RCC 7860 (cell line): ENCODE results near the gene GRID2.

Source experiments
- DNase-seq: peaks from one replicate; pipeline ENCODE4 v3.0.0-alpha.2; 2015; ENCODE audit warnings: low spot score
- FAIRE-seq: peaks from 2 replicates; lab custom pipeline; 2012; peaks lifted over from hg19 to GRCh38; lab: Jason Lieb, UNC

Gene GRID2

GRCh38 chr4:92520563-92520962 lies 216.8 kb downstream of the GRID2 start:
- no peak for DNase-seq
- no peak for FAIRE-seq

DNA sequence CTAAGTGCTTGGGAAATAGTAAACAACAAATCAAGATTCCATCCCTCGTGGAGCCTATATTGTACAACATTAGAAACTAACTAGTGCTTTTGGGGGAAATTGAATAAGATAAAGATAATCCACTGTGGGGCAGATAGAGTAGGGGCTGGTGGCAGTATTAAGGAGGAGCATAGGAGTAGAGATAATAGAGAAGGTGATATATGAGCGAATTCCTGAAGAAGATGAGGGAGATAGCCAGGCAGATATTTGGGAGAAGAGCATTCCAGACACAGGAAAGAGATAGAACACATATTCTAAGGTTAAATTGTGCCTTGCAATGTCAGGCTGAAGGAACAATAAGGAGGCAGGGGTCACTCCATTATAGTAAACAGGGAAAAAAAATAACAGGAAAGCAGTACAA lies 218.2 kb downstream of the GRID2 start:
- DNase-seq (no peak), FAIRE-seq (no peak)

DNA sequence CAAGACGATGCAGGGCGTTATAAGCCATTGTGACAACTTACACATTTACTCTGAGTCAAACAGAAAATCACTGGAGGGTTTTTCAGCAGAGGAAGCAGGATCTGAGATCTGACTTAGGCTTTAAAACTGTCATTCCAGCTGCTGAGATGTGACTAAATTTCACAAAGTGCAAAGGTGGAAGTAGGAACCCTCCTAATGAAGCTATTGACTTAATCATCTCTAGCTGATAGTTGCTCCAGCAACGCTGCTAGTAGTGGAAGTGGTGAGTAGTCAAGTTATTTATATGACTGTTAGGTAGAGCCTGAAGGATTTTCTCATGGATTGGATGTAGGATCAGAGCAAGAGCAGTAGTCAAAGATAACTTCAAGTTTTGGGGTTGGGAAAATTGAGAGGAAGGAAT lies 218.6 kb downstream of the GRID2 start:
- DNase-seq (no peak), FAIRE-seq (no peak)

- DNase-seq (no peak), FAIRE-seq (no peak)
Observed at GRCh38 chr4:92524131-92524530, 220.4 kb downstream of the GRID2 start.

DNA sequence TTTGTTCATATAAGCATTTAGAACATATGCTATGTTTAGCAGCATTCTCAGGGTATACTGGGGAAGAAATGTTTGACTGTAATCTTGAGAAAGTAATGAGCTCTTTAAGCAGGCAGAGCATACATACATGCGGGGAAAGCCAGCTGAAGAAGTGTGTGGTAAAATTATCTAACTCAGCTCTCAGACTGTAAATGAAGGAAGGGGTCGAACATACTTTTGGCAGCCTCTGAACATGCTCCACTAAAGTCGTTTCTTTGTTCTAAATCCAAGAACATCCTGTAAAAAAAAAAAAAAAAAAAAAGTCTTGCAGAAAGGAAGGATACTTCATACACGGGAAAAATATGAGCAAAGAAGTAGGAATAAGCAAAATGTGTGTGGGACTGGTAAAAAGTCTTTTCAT lies 224.8 kb downstream of the GRID2 start:
- DNase-seq (no peak), FAIRE-seq (no peak)

DNA sequence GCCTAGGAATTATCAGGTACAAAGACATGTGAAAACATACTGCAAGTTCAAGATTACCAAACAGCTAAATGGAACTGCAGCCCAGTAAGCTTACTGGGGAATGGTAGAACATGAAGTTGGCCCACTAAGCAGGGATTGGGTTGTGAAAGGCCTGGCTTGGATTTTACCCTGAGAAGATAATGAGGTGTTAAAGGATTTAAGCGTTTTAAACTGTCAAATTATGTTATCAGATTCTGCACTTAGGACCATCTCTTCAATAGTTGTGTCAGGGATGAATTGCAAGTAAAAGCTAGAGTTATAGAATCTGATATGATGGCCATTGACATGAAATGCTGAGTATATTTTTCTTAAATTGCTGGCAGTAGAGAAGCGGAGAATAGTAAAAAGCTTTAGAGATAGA lies 225.7 kb downstream of the GRID2 start:
- no peak for FAIRE-seq
- DNase-seq: no peak

DNA sequence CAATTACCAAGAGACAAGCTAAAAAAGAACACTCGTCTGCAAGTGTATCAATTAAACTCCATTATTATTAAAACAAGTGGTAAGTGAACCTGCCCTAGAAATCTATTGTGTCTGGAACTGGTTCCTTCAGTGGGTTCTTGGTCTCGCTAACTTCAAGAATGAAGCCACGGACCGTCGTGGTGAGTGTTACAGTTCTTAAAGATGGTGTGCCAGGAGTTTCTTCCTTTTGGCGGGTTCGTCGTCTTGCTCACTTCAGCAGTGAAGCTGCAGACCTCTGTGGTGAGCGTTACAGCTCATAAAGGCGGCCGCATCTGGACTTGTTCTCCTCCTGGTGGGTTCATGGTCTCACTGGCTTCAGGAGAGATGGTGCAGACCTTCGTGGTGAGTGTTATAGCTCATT lies 231.8 kb downstream of the GRID2 start:
- DNase-seq: no peak
- no peak for FAIRE-seq

DNA sequence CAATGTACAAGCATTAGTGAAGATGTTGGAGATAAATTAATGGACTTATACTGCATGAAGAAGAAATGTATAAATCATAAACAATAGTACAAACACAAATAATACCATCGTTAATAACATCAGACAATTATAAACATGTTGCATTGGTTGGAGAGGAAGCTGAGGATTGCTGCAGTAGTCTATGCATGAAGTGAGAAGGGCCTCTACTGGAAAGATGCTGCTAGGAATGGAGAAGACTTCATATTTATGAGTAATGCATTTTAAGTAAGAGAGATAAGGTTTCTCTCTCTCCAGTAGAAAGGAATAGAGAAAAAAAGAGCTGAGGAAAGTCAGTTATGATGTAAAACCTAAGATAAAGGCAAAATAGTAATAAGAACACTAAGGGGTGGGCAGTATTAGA lies 247.8 kb downstream of the GRID2 start:
- FAIRE-seq: no peak
- DNase-seq: no peak

DNA sequence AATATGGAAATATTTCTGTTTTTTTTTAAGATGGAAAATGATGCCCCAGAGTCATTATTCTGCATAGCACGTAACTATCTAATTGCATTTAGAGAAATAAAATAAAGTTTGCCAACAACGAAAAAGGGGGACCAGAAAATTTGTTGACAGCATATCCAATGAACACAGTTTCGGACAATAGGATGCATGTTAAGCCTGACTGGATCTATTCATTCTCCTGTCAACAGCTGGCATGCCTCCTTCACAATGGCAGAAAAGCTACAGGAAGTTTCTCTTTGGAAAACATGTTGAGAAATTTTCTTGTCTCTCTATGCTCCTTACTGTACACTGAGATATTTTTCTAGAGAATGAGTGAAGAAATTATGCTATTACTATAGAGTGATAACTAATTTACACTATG lies 262.5 kb downstream of the GRID2 start:
- DNase-seq (no peak), FAIRE-seq (no peak)

DNA sequence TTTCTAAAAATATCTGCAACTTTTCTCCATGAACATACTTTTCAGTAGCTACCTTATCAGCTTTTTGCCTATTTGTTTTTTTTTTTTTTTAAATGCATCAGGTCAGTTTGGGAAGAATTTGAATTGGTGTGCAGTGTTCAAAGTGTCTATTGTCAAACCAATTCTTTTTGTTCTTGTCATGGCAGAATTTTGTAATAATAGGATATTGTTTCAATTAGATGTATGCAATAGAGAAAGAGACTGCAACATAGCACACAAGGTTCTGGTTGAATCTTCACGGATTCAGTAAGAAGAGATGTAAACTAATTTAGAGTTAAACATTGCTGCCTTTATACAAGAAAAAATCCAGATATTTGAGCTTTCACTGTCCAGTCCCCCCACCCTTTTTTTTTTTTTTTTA lies 277.1 kb downstream of the GRID2 start:
- DNase-seq (no peak), FAIRE-seq (no peak)

GRCh38 chr4:92599044-92599443 lies 295.3 kb downstream of the GRID2 start:
- FAIRE-seq: no peak
- DNase-seq: no peak

GRCh38 chr4:92600638-92601037 lies 296.9 kb downstream of the GRID2 start:
- no peak for DNase-seq
- no peak for FAIRE-seq

DNA sequence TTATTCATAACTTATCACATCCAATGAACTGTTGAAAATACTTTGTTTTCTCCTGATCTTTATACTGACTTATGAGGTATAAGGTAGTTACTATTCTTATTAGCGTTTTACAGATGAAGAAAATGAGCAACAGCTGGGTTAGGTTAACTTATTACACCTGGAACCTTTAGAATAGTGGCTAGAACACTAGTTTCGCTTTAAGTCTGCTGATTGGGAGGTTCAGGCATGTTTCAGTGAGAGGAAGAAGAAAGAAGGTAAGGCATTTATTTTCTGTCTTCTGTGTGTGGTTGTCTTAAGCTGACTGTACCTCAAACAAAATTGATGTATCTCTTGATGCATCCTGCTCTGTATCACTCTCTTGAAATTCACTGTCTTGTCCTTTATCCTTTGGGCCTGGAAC lies 302.5 kb downstream of the GRID2 start:
- DNase-seq: no peak
- no peak for FAIRE-seq

GRCh38 chr4:92615049-92615448 lies 311.3 kb downstream of the GRID2 start:
- no peak for FAIRE-seq
- no peak for DNase-seq

- DNase-seq: no peak
- FAIRE-seq: no peak
Observed at GRCh38 chr4:92618968-92619367, 315.2 kb downstream of the GRID2 start.

DNA sequence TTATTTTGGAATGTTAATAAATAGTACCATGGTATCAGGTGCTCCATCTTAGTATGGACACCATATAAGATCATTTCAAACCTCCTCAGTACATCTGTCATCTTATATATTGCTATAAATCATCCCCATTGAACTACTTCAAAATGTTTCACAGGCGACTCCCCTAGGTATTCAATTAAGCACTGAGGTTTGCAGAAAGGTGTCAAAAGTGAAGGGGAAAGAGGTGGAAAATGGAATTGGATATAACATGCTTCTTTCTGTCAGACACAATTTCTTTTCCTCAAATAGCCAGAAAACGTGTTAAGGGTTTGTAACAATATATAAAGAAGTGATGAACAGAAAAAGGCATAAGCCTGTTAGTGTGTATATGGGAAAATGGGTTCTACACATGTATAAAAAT lies 325.5 kb downstream of the GRID2 start:
- no peak for DNase-seq
- no peak for FAIRE-seq

DNA sequence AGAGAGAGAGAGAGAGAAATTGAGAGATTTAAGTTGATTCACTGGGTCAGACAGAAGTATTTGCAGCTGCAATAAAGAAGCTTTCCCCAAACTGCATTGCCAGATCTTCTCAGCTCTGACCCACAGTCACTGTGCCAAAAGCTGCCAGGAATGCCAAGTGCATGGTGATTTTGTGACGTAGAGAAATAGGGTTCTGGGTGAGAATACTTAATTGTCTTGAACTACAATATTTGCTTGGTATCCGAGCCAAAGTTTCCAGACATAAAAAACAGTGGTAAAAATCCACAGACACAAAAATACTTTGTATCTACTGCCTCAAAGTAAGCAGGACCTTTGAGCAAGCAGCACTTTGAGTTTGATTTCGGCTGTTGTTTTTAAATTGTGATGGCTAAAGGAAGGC lies 331.1 kb downstream of the GRID2 start:
- DNase-seq (no peak), FAIRE-seq (no peak)

DNA sequence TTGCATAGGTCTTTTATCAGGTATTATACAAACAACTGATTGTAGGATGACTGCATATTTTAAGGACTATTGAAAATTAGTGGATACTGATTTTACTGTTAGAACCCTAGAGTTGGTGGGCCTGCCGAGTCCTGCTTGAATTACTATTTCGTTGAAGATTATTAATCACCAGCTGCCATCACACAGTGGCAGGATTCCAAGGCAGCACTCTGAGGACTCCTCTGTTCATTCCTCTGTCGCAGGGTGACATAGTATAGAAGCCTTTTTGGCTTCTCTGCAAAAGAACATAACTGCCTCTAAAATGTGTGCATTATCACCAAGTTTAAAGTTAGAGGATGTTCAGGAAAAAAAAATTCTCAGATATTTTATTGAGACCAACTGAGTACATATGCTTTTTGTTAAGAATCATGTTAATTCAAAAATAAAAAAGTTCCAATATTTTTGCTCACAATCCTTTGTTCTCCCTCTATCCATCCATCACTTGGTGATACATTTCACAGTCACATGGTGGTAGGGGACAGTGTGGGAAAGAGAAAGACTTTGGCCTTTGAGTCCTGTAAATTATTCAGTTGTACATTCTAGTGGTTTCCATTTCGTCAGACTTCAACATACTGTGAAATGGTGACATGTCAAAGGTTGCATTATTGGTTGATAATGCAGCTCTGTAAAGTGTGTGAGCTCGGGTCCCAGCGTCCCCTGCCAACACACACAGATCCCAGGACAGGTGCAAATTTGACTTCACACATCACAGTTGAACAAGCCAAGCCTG lies 332.5 kb downstream of the GRID2 start:
- FAIRE-seq: no peak
- no peak for DNase-seq

GRCh38 chr4:92641409-92641808 lies 337.6 kb downstream of the GRID2 start:
- DNase-seq (no peak), FAIRE-seq (no peak)

GRCh38 chr4:92646826-92647225 lies 343.1 kb downstream of the GRID2 start:
- FAIRE-seq (no peak), DNase-seq (no peak)

DNA sequence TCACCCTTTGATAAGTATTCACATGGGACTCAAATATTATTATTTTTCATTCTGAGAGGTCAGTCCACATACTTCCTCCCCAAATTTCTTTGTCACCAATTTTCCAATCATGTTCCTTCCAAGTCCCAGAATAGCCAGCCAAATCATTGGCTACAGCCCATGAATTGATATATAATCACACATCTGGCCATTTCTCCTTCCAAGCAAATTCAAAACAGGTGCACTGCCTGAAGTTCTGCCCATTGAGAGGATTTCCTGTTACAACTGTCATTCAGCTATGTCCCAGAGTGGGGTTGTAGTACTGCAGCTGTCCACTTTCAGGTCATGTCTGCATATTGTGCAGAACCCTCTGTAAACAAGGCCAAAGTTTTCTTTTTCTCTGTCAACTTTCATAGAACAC lies 347.8 kb downstream of the GRID2 start:
- DNase-seq (no peak), FAIRE-seq (no peak)

GRCh38 chr4:92654084-92654483 lies 350.3 kb downstream of the GRID2 start:
- DNase-seq (no peak), FAIRE-seq (no peak)

DNA sequence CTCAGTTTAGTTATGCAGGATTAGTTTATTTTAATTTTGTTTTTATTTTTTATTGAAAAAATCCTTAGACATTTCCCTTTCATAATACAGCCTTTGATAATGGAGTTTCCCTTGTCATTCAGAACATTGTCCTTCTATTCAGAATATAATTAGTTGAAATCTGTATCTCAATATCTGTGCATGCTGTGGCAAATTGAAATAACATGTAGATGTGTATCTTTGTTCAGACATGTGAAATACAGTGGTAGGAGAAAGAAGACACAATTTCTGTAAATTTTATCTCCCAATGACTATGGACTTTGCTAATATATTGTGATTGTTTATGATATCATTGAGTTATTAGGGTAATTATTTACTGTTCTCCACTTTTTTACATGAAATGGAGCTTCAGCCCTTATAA lies 353.9 kb downstream of the GRID2 start:
- no peak for DNase-seq
- no peak for FAIRE-seq
